RCC 7860 (cell line): ENCODE results near the gene PSAP.

Experiments used
- DNase-seq: peaks from one replicate; pipeline ENCODE4 v3.0.0-alpha.2; 2015; ENCODE audit warnings: low spot score
- FAIRE-seq: peaks from 2 replicates; lab custom pipeline; 2012; peaks lifted over from hg19 to GRCh38; lab: Jason Lieb, UNC

The PSAP gene

DNA sequence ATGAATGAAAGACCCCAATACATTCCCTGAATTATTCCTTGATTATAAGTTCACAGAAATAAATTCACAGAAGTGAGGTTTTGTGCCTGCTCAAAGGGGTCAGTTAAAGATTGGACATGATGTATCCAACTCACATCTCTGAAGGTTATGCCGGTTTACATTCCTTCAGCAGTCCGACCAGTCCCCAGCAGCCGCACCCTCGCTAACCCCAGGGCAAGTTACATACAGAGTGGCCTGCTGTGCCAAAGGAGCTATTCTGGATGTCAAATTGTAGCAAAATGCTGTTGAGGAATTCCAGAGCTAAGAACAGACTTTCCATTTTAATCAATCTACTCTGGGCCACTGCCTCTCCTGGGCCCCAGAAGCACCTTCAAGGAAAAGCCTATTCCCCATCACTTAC, 20.3 kb downstream of the PSAP start:
- FAIRE-seq (no peak), DNase-seq (no peak)

GRCh38 chr10:71829896-71830295, 21.2 kb downstream of the PSAP start:
- no peak for FAIRE-seq
- no peak for DNase-seq

DNA sequence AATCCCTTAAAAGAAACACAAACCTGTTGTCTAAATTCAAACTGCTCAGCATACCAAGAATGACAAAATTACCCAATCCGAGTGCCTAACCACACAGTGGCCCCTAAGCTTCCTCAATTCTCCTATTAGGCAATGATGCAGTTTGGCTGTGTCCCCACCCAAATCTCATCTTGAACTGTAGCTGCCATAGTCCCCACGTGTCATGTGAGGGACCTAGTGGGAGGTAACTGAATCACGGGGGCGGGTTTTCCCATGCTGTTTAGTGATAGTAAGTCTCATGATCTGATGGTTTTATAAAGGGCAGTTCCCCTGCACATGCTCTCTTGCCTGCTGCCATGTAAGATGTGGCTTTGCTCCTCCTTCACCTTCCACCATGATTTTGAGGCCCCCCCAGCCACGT, 21.9 kb downstream of the PSAP start:
- DNase-seq: no peak
- no peak for FAIRE-seq

GRCh38 chr10:71828702-71829101, 22.3 kb downstream of the PSAP start:
- FAIRE-seq (no peak), DNase-seq (no peak)

- FAIRE-seq (no peak), DNase-seq (no peak)
Measured at GRCh38 chr10:71827852-71828251, 23.2 kb downstream of the PSAP start.

DNA sequence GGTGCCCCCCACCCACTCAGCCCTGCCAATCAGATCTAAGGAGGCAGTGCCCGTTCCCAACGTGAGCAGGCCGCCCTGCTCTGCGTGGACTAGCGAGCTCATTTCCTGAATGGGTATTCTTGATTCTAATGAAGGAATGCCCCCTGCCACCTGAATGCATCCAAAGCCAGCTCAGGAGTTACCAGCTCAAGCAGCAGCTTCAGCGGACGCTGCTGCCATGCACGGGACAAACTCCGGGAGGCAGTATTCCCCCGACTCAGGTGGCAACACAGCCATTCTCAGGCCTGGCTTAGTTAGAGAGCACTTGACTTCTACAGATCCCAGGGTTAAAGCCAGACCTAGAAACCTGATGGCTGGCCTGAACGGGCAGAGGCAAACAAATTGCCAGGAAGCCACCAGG, 25.8 kb downstream of the PSAP start:
- no peak for DNase-seq
- no peak for FAIRE-seq

DNA sequence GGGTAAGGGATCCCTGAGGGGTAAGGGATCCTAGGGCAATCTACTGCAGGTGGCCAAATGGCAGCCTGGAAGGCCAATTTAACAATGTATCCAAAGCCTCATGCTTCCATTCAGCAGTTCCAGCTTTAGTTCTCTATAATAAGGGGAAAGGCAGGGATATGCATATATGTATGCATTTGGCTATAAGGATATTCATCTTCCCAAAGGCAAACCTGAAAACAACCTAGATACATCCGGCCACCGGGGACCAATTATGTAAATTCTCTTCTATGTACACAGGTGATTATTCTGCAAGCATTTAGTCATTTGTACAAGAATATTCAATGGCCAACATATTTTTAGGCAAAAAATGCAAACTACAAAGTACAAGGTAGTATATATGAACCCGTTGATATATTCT, 26.7 kb downstream of the PSAP start:
- no peak for DNase-seq

GRCh38 chr10:71823356-71823755, 27.7 kb downstream of the PSAP start:
- no peak for FAIRE-seq
- no peak for DNase-seq

More for the DNA sequence above, 26.7 kb downstream of the PSAP start:
- FAIRE-seq: no peak

- DNase-seq: no peak
Measured at GRCh38 chr10:71821909-71822763, 28.9 kb downstream of the PSAP start.

DNA sequence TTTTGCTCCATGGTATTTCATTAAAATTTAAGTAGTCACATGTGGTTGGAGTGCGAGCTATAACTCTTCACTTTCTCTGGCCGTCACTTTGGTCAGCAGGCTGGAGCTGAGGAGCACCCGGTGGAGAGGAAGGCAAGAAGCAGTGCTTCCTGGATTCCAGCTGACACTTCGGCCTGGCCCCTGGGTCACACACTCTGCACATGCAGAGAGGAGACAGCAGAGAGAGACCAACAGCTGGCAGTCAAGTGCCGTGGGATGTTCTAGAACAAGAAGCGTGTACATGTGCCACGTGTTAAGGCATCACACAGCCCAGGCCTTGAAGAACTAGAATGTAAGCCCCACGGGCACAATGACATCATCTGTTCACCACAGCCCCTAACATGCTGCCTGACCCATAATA, 30.1 kb downstream of the PSAP start:
- DNase-seq (no peak), FAIRE-seq (no peak)

More at GRCh38 chr10:71821909-71822763, 28.9 kb downstream of the PSAP start:
- no peak for FAIRE-seq

GRCh38 chr10:71819985-71820384, 31.1 kb downstream of the PSAP start:
- no peak for DNase-seq
- no peak for FAIRE-seq

- FAIRE-seq (no peak), DNase-seq (no peak)
Measured at GRCh38 chr10:71819441-71819861, 31.6 kb downstream of the PSAP start.

DNA sequence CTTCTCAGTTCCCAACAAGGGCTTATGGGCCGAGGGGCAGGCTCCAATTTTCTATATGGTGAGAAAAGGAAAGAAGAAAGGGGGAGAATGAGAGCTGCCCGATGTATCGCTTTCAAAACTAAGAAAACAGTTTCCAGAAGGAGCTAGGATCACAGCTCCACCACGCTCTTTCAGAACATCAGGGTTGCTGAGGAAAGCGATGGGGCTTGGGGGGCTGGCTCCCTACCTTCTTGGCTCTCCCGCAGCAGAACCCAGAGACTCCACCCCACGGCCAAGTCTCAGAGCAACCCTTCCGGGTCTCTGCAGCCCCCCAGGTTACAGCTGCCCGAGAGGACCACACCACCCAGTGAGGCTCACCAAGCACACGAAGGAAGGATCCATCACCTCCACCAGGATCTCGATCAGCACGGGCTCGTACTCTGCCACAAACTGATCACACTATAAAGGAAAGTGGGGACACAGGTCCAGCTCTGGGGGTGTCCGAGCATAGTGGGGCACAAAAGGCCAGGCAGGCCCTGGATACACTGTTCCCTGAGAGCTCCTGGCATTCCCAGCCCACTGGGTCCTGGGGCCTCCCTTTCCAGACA, 32.3 kb downstream of the PSAP start:
- no peak for DNase-seq
- FAIRE-seq: no peak

DNA sequence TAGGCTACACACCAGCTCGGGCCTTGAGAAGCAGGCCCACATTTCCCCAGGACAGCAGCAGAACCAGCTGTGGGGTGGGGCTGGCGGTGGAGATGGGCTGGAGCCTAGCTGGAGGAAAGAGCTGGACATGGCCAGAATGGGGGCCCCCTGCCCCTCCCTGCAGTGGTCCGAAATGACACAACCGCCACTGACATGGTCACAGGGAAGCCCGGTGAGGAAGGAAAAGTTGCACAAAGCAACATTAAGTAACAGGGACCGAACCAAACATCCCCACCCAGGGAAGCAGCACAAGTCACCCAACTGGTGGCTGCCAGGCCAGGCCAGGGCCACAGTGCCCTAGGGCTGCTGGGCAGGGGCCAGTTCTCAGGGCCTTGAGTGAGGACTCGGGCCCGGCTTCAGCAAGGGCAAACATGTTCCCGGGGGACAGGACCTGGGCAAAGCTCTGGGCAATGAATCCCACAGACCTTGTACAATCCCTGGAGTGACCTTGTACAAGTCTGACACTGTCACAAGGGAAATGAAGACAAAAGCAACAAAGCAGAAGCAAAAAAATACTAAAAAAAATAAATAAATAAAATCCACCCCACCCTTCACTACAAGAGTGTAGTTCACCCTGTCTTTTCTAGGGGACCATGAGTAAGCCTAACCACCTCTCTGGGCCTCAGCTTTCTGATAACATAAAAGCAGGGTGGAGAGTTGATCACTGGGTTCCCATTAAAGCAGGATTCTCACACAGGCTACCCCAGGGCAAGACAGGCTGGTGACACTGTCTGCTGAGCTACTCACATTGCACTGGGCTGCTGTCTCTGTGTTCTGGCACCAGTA, 33.0 kb downstream of the PSAP start:
- DNase-seq: no peak
- no peak for FAIRE-seq

DNA sequence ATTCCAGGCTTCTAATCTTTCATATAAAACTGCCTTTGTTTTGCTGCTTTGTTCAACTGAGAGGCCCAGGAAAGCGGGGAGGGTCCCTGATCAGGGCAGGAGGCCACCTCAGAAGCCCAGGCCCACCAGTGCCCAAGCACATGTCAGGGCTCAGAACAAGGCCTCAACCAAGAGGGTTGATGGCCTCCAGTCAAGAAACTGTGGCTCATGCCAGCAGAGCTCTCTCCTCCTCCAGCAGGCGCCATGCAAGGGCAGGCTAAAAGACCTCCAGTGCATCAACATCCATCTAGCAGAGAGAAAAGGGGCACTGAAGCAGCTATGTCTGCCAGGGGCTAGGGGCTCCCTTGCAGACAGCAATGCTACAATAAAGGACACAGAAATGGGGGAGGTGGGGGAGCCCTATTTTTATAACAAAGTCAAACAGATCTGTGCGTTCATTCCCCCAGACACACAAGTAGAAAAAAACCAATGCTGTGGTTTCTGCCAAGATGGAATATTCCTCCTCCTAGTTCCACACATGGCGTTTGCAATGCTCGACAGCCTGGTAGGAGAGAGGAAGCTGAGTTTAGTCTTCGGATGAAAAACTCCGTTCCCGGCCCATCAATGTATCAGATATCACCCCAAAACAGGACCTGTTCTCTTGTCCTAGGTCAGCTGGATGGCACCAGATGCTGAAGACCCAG, 34.0 kb downstream of the PSAP start:
- FAIRE-seq (no peak), DNase-seq (no peak)

DNA sequence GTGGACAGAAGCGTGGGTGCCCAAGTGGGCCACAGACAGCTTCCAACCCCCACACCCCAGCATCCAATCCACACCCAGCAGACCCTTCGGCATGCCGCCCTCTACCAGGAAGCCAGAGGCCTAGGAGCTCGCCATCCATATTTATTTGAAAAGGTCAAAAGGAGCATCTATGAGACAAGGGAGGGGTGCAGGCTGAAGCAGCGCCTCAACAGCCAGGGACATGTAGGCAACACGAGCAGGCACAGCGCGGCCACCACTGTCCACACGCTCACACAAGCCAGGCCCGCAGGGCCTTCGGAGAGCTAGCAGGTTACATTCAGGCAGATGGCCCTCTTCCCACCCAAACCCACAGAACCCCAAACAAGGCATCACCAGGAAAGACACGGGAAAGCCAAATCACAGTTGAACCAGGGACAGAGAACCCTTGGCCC, 34.6 kb downstream of the PSAP start:
- DNase-seq (no peak), FAIRE-seq (no peak)

DNA sequence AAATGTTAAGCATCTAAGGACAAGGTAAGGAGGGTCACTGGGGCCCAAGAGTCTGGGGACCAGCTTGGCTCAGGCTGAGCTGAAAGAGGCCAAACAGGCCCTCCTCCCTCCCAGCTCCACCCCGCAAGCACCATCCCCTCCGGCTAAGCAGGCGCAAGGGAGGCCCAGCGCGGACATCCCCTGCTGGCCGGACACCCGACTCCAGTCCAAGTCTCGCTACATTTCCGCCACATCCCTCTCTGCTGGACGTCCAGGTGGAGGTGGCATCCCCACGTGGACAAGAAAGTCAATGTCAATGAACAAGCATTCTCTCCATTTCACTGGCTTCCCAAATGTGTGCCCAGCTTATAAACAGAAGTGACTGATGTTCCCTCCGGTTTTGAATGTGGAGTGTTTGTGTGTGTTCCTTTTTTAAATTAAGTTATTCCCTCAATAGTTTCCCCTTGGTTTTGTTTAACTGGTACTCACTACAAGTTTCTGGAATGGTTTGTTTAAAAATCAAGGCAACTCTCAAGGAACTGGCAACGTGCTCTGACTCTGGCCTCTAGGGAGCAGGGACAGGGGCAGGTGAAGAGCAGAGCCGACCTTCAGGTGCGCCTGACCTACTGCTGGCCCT, 35.4 kb downstream of the PSAP start:
- FAIRE-seq (no peak), DNase-seq (no peak)

DNA sequence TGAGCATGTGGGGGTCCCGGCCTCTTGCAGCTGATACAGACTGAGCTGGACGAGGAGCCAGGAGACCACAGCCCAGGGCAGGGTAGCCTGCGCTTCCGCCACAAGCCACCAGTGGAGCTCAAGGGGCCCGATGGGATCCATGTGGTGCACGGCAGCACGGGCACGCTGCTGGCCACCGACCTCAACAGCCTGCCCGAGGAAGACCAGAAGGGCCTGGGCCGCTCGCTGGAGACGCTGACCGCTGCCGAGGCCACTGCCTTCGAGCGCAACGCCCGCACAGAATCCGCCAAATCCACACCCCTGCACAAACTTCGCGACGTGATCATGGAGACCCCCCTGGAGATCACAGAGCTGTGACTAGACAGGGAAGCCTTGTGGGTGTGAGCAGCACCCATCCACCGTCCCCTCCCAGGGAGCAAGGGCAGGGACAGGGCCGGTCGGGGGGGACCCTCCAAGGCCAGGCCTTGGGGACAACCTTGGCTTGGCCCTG, 36.1 kb downstream of the PSAP start:
- no peak for FAIRE-seq
- no peak for DNase-seq

GRCh38 chr10:71812913-71813590, 38.0 kb downstream of the PSAP start:
- FAIRE-seq: no peak
- no peak for DNase-seq
